ENCODE results near the gene HCST.
A peak's percentile ranks its signal among the peaks of the same experiment; 100 is the strongest.
"Not testable (repeated sequence)": the region's sequence is repeated elsewhere in the genome, so short reads cannot be mapped to it uniquely, and the experiment has no call there.

Gene HCST

DNA sequence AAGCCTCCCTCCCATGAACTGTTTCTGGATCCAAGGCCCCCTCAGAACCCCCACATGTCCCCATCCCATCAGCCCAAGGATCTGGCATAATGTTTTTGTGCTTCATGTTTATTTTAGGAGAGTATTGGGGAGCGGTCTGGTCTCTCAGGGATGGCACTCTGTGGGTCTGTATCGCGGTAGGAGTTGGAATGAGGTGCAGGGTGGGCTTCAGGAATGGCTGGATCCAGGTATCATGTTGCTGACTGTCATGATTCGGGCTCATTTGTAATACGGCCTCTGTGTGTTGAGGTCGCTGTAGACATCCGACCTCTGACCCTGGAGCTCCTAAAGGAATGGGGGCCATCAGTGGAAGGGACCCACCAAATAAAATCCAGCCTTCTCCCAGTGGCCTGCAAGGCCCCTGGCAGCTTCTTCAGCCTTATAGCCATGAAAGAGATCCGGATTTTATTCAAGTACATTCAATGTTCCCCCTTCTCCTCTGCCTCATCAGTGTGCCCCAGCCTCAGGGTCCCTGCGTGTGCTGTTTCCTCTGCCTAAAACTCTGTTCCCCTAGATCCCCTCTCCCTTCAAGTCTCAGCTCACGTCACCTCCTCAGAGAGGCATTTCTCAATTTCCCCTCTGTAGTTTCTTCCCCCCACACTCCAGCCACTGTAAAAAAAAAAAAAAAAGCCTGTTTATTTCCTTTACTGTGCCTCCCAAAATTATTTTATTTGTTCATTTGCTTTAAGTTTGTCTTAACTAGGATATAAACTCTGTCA is 2.2 kb downstream of the HCST start:
- DNase-seq (ENCODE audit: low read depth): no peak

DNA sequence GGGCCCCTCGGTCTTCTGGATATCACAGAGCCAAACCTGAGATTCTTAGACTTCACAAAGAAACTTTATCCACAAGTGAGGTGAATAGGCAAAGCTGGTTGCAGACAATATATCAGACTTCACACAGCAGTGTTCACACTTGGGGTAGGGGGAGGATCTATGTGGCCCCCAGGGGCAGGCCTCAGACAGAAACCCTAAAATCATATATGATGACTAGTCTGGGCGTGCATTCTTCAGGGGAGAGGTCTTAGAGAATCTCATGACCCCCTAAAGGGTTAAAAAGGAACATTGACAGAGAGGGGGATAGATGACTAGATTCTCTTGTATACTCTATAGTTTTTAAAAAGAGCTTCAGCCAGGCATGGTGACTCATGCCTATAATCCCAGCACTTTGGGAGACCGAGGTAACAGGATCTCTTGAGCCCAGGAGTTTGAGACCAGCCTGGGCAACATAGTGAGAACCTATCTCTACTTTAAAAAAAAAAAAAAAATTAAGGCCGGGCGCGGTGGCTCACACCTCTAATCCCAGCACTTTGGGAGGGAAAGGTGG is 2.9 kb downstream of the HCST start:
- no peak for DNase-seq (ENCODE audit: low read depth)

DNA sequence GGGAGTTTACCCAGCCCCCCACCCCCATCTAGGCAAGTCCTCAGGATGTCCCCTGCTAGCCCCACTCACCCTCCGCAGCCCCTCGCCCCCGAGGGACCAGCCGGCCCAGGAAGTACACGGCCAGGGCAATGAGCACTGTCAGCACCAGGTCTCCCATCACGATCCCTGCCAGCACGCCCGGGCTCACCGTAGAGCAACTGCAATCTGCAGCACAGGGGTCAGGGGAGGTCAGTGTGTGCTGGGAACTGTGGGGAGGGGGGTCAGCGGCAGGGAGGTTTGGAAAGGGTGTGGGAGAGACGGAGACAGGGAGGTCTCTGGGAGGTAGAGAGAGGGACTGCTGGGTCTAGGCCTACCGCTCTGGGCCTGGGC is 5.0 kb downstream of the HCST start:
- DNase-seq (ENCODE audit: low read depth): no peak

DNA sequence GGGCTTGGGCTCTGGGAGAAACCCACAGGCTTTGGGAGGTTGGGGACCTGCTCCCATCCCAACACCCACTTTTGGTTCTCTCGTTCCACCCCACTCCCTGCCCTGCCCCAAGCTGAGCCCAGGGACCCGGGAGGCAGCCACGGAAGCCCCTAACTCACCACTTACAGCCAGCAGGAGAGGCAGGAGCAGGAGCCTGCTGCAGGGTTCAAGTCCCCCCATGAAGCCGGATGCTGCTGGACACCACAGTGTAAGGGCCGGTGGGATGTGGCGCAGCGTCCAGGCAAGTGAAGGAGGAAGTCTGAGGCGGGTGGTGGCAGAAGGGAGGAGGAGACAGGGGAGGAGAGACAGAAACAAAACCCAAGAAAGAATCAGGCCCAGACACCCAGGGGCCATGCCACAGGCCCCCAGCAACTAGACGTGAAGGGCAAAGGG is 5.7 kb downstream of the HCST start, which contains the start of gene TYROBP:
TSS of gene TYROBP (minus strand) at position 286 of the 432 bp plus-strand sequence. CDS start at position 219, 67 bp downstream.
- DNase-seq (ENCODE audit: low read depth): no peak

- DNase-seq (ENCODE audit: low read depth): no peak
Observed at GRCh38 chr19:35908973-35909683, 6.8 kb downstream of the HCST start.

DNA sequence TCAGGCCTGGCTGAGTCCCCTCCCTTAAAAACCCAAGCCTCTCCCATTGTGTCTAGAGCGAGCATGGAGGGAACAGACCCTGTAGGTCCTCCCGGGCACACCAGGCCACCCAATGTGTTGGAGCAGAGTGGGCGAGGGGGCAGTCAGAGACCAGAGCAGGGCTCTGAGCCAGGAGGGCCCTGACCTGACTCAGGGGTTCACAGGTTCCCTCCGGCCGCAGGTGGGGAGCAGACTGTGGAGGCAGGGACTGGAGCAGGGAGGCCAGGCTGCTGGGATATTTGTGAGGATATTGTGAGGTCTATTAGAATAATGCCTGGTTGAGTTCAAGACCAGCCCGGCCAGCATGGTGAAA is 7.3 kb downstream of the HCST start:
- no peak for DNase-seq (ENCODE audit: low read depth)

GRCh38 chr19:35910355-35910754 is 8.0 kb downstream of the HCST start:
- not testable (repeated sequence) for DNase-seq (ENCODE audit: low read depth)

GRCh38 chr19:35911173-35911572 is 8.8 kb downstream of the HCST start:
- DNase-seq (ENCODE audit: low read depth): no peak

GRCh38 chr19:35911790-35912189 is 9.5 kb downstream of the HCST start:
- no peak for DNase-seq (ENCODE audit: low read depth)

GRCh38 chr19:35913589-35913988 is 11.3 kb downstream of the HCST start:
- no peak for DNase-seq (ENCODE audit: low read depth)

DNA sequence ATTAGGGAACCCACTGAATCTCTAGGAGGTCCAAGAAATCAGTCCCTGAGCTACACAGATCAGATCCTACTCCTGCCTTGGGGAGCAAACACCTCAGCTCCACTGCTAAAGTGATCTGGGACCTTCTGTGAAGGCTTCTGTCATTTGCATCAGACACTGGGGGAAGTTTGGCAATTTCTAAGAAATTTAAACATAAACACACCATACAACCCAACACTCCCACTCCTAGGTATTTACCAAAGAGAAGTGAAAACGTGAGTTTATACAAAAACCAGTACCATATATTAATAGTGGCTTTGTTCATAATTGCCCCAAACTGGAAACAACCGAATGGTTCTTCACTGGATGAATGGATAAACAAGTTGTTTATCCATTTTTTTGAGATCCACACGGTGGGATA is 13.1 kb downstream of the HCST start:
- DNase-seq (ENCODE audit: low read depth): no peak

GRCh38 chr19:35919306-35919705 is 17.0 kb downstream of the HCST start:
- DNase-seq (ENCODE audit: low read depth): no peak

GRCh38 chr19:35921012-35921411 is 18.7 kb downstream of the HCST start:
- no peak for DNase-seq (ENCODE audit: low read depth)

GRCh38 chr19:35925501-35925900 is 23.2 kb downstream of the HCST start:
- no peak for DNase-seq (ENCODE audit: low read depth)

DNA sequence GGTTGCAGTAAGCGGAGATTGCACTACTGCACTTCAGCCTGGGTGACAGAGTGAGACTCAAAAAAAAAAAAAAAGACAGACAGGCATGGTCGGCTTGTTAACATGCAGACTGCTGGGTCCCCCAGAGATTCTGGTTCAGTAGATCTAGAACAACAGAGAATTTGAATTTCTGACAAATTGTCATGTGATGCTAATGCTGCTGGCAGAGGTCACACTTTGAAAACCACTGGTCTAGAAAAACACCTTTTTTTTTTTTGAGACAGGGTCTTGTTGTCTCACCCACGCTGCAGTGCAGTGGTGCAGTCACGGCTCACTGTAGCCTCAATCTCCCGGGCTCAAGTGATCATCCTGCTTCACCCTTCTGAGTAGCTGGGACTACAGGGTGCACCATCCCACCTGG is 26.2 kb downstream of the HCST start:
- DNase-seq (ENCODE audit: low read depth): no peak

- no peak for DNase-seq (ENCODE audit: low read depth)
Observed at GRCh38 chr19:35929876-35930275, 27.5 kb downstream of the HCST start.

DNA sequence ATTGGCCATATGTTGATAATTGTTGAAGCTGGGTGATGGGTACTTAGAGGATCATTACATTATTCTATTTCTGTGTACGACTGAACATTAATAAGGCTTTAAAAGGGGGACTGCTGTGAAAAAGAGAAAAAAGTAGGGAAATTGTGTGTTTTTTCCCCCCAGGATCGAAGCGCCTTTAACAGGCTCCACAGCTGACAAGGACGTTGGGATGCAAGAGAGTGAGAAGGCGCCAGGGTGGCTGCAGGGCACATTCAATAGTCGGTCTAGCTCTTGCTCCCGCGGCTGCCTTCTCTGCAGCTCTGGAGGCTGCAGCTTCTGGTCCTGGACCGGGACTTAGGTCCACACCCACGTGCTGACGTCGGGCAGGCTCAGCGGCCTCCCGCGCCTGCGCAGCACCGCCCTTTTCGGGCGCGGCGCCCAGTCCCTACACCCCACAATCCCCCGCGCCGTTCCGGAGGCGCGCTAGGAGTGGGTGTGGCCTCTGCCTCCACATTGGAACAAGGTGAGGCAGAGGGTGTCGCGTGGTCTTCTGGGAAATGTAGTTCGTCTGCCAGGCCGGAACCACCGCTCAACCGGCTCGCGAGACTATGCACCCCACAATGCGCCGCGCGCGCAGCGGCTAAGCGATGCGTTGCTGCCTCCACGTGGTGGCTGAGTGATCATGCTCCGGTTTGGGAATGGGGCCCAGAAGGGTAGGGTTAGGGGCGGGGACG is 29.0 kb downstream of the HCST start:
- peak; percentile 99 for DNase-seq (ENCODE audit: low read depth)

GRCh38 chr19:35931874-35932202 is 29.5 kb downstream of the HCST start:
- DNase-seq (ENCODE audit: low read depth): no peak

GRCh38 chr19:35932291-35932936 is 30.1 kb downstream of the HCST start:
- DNase-seq (ENCODE audit: low read depth): no peak

DNA sequence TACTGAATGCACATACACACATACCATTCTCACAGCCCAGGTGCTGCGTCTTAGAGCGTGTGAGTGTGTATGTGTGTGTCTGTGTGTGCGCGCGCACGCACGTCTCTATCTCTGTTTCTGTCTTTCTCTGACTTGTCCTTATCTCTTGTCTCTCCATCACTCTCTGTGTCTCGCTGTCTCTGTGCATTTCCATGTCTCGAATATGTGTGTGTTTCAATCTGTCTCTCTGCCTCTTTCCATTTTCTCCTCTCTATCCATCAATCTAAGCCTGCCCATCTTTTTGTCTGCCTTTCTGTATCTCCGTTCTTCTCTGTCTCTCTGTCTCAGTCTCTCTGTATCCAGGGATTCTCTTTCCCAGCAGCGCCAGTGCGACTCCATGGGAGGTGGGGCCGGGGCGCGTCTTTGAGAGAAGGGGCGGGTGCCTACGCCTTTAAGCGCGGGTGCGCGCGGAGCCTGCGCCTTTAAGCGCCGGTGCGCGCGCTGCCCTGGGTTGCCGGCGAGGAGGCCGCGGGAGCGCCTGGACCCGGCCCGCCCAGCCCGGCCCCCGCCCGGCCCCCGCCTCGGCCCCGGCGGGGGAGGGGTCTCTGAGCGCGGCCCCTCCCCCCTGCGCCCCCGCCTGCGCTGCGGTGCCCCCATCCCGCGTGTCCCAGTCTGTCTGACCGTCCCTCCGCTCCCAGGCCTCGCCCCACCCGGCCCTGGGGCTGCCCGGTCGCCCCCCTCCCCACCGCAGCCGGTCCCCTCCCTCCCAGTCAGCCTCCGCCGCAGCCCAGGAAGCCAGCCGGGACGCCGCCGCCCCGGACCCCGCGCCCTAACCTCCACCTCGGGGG is 33.8 kb downstream of the HCST start, which contains the start of gene LRFN3:
TSS of gene LRFN3 (plus strand) at position 464 of the 827 bp plus-strand sequence. CDS start 3,052 bp downstream, outside the sequence.
- no peak for DNase-seq (ENCODE audit: low read depth)

GRCh38 chr19:35936738-35937268 is 34.5 kb downstream of the HCST start:
- no peak for DNase-seq (ENCODE audit: low read depth)
